ENCODE results near the gene PPARA. TPM values are rescaled to one million over a fixed set of nuclear protein-coding genes. Genes with fewer than 3 reads are reported as not detected.
A peak's percentile ranks its signal among the peaks of the same experiment; 100 is the strongest.

Gene PPARA
- total RNA-seq, 1 experiment from 2014 or later, result 14.5 TPM

GRCh38 chr22:46187862-46188261 lies 37.5 kb downstream of the PPARA start:
- POLR2A ChIA-PET, result no interaction called here
- H3K27me3 ChIP-seq (ENCODE audit: insufficient read depth, low read length), result no peaks in the 10 kb centered on the region
- intact Hi-C loops (cut with micrococcal nuclease), result no loop called here

GRCh38 chr22:46192210-46192993 lies 42.1 kb downstream of the PPARA start:
- Histone ChIP-seq H3K27me3 (ENCODE audit: insufficient read depth, low read length) (no peaks in the 10 kb centered on the region), H3K4me1 (ENCODE audit: control insufficient read depth in 1 of 2, insufficient read depth in 2 of 2, low read length in 2 of 2) (peaks cover 12 to 20% of the 10 kb centered on the region in 2 experiments), H3K9me3 (ENCODE audit: control insufficient read depth in 1 of 2, insufficient read depth in 1 of 2, low read depth in 1 of 2, low read length in 2 of 2) (no peaks in the 10 kb centered on the region), H3K9me2 (ENCODE audit: insufficient read depth) (no peaks in the 10 kb centered on the region), H3K4me3 (replicated peaks in 1 of 2; ENCODE audit: low read depth in 1 of 2, low read length in 2 of 2) (no peak overlapping the region), H3K9ac (ENCODE audit: low read length) (no peak overlapping the region), H3K79me2 (ENCODE audit: insufficient read depth, low read length) (no peaks in the 10 kb centered on the region), H4K20me1 (ENCODE audit: insufficient read depth) (no peaks in the 10 kb centered on the region), H2AFZ (ENCODE audit: low read depth, low read length, poor library complexity, severe bottlenecking) (no peak overlapping the region), H3K4me2 (ENCODE audit: low read length) (no peak overlapping the region), H3K27ac (ENCODE audit: low read depth, low read length) (no peak overlapping the region), H3K36me3 (ENCODE audit: control insufficient read depth in 1 of 2, insufficient read depth in 2 of 2, low read length in 2 of 2) (no peaks in the 10 kb centered on the region)
- ChIA-PET CTCF (no interaction called here), POLR2A (no interaction called here), RAD21 (ENCODE audit: low non-redundant PET in 1 of 2, low total read pairs in 2 of 2, uncharacterized antibody in 2 of 2, unreplicated experiment in 2 of 2) (no interaction called here)
- DNase-seq (ENCODE audit: low read depth, low spot score) (no peak), ATAC-seq (no peak)
- BruUV-seq (replicated peaks), result no TSS peak
- intact Hi-C loops (cut with micrococcal nuclease), result no loop called here
- TF ChIP-seq POLR2AphosphoS5 (IDR thresholded peaks at IDR 0.05; ENCODE audit: low read depth, low read length) (no peak), POLR2A (IDR thresholded peaks at IDR 0.05; ENCODE audit: borderline replicate concordance, extremely low read depth, insufficient read depth, insufficient read length) (no peak), JUND (IDR thresholded peaks at IDR 0.05) (no peak), RAD21 (IDR thresholded peaks at IDR 0.05; ENCODE audit: low read depth) (no peak), SP1 (IDR thresholded peaks at IDR 0.05; ENCODE audit: low read depth) (no peak), EGR1 (IDR thresholded peaks at IDR 0.05; ENCODE audit: low read depth) (no peak), YY1 (IDR thresholded peaks at IDR 0.05; ENCODE audit: extremely low read depth, insufficient replicate concordance, low read depth, low read length) (no peak), ATF3 (IDR thresholded peaks at IDR 0.05) (no peak), REST (IDR thresholded peaks at IDR 0.05; ENCODE audit: low read depth) (no peak), CBX3 (IDR thresholded peaks at IDR 0.05; ENCODE audit: low read depth) (no peak), TCF7L2 (IDR thresholded peaks at IDR 0.05; ENCODE audit: borderline replicate concordance, extremely low read depth, insufficient read depth, insufficient read length) (no peak), ZBTB33 (IDR thresholded peaks at IDR 0.05; ENCODE audit: extremely low read depth, insufficient replicate concordance, low read length) (no peak), EZH2 (IDR thresholded peaks at IDR 0.05) (no peak), ELF1 (IDR thresholded peaks at IDR 0.05; ENCODE audit: borderline replicate concordance, low read depth) (no peak)

More at GRCh38 chr22:46187862-46188261, 37.5 kb downstream of the PPARA start:
- H3K4me3 ChIP-seq (replicated peaks in 1 of 2; ENCODE audit: low read depth in 1 of 2, low read length in 2 of 2), result no peak overlapping the region
- H3K9me3 ChIP-seq (ENCODE audit: control insufficient read depth in 1 of 2, insufficient read depth in 1 of 2, low read depth in 1 of 2, low read length in 2 of 2), result no peaks in the 10 kb centered on the region
- DNase-seq (ENCODE audit: low read depth, low spot score) (peak; percentile 19), ATAC-seq (peak; percentile 96)
- H3K9me2 ChIP-seq (ENCODE audit: insufficient read depth), result no peaks in the 10 kb centered on the region
- TF ChIP-seq TCF7L2 (IDR thresholded peaks at IDR 0.05; ENCODE audit: borderline replicate concordance, extremely low read depth, insufficient read depth, insufficient read length) (peak; percentile 39), FOSL1 (IDR thresholded peaks at IDR 0.05; ENCODE audit: low read depth) (no peak)
- H3K36me3 ChIP-seq (ENCODE audit: control insufficient read depth in 1 of 2, insufficient read depth in 2 of 2, low read length in 2 of 2), result no peaks in the 10 kb centered on the region
- H4K20me1 ChIP-seq (ENCODE audit: insufficient read depth), result no peaks in the 10 kb centered on the region
- CTCF ChIA-PET, result no interaction called here
- no TSS peak for BruUV-seq (replicated peaks)
- H3K27ac ChIP-seq (ENCODE audit: low read depth, low read length), result no peak overlapping the region
- no peak overlapping the region for H3K9ac ChIP-seq (ENCODE audit: low read length)
- no peak overlapping the region for H2AFZ ChIP-seq (ENCODE audit: low read depth, low read length, poor library complexity, severe bottlenecking)
- RAD21 ChIA-PET (ENCODE audit: low non-redundant PET in 1 of 2, low total read pairs in 2 of 2, uncharacterized antibody in 2 of 2, unreplicated experiment in 2 of 2), result no interaction called here
- peak overlapping the region; percentile 39 for H3K4me2 ChIP-seq (ENCODE audit: low read length)
- peaks cover 16 to 21% of the 10 kb centered on the region in 2 experiments for H3K4me1 ChIP-seq (ENCODE audit: control insufficient read depth in 1 of 2, insufficient read depth in 2 of 2, low read length in 2 of 2)
- H3K79me2 ChIP-seq (ENCODE audit: insufficient read depth, low read length), result no peaks in the 10 kb centered on the region
